Endothelial cell of umbilical vein (primary cell): ENCODE results near the gene SLC22A23. TPM values are rescaled to one million over a fixed set of nuclear protein-coding genes. Genes with fewer than 3 reads are reported as not detected.

Experiments
- BruUV-seq: library from RNA; stranded (reverse); fragments of 400-500 nt; replicated peaks from 2 replicates; lab custom pipeline; 2021; lab: Mats Ljungman, UMichigan
- CTCF ChIA-PET: fragments of 300-600, 350-600 bp; sonication (Branson Sonifier 250); formaldehyde crosslinking; loops from one replicate; lab custom pipeline; 2021; ENCODE audit warnings: antibody characterized with exemption, inconsistent platforms; lab: Charles Lee
- POLR2A ChIA-PET: fragments of 300-600, 350-600 bp; sonication (Branson Sonifier 250); formaldehyde crosslinking; loops from one replicate; lab custom pipeline; 2021; ENCODE audit warnings: antibody characterized with exemption, inconsistent platforms; lab: Charles Lee
- DNase-seq: peaks from one replicate; pipeline ENCODE4 v3.0.0-alpha.2; 2011; ENCODE audit warnings: low read depth, low spot score
- FAIRE-seq: peaks from 2 replicates; lab custom pipeline; 2011; peaks lifted over from hg19 to GRCh38; lab: Jason Lieb, UNC
- H2AFZ ChIP-seq: 2 replicates; pipeline ENCODE4 v1.6.0; 2012; ENCODE audit warnings: low read depth, low read length, control low read depth, inconsistent platforms
- H3K27ac ChIP-seq: 2 replicates; pipeline ENCODE4 v1.5.1; 2011; ENCODE audit warnings: low read depth, mild to moderate bottlenecking, control low read depth, low read length, moderate library complexity; ENCODE audit not compliant: insufficient read depth
- H3K27me3 ChIP-seq, 2 experiments: 2 replicates each; pipeline versions ENCODE4 v1.6.0 to v1.6.1; 2011; ENCODE audit warnings: low read length in 2 of 2, mixed read lengths in 1 of 2; ENCODE audit not compliant: control insufficient read depth in 2 of 2, insufficient read depth in 2 of 2
- H3K36me3 ChIP-seq, 2 experiments: 2 replicates in 1 of 2; 3 replicates in 1 of 2; pipeline ENCODE4 v1.5.1; 2011; ENCODE audit warnings: low read length in 2 of 2, mild to moderate bottlenecking in 1 of 2, moderate library complexity in 1 of 2; ENCODE audit not compliant: control insufficient read depth in 2 of 2, insufficient read depth in 2 of 2; ENCODE audit errors: extremely low read depth in 1 of 2
- H3K4me1 ChIP-seq: 3 replicates; pipeline ENCODE4 v1.5.1; 2011; ENCODE audit warnings: mild to moderate bottlenecking, low read length; ENCODE audit not compliant: control insufficient read depth, insufficient read depth; ENCODE audit errors: extremely low read depth
- H3K4me2 ChIP-seq: 2 replicates; pipeline ENCODE4 v1.6.1; 2011; ENCODE audit warnings: low read length, control low read depth, mixed read lengths; ENCODE audit not compliant: insufficient read depth
- H3K4me3 ChIP-seq, 3 experiments: fragments of 200-600 bp in 1 of 3; sonication (generic), shearing (Covaris generic) in 1 of 3; replicated peaks in 1 of 3; 2 replicates each; pipeline ENCODE4 v1.5.1; 2011 to 2016; ENCODE audit warnings: control low read depth in 3 of 3, low read length in 3 of 3, mild to moderate bottlenecking in 2 of 3, inconsistent platforms in 1 of 3, low read depth in 1 of 3, moderate library complexity in 1 of 3; ENCODE audit not compliant: insufficient read depth in 1 of 3
- H3K79me2 ChIP-seq: 2 replicates; pipeline ENCODE4 v1.6.0; 2012; ENCODE audit warnings: low read length, inconsistent platforms; ENCODE audit not compliant: control insufficient read depth, insufficient read depth
- H3K9ac ChIP-seq: replicated peaks from 2 replicates; pipeline ENCODE3; 2011; ENCODE audit warnings: low read length, control low read depth; ENCODE audit not compliant: insufficient read depth; ENCODE audit errors: extremely low read depth
- H3K9me1 ChIP-seq: replicated peaks from 3 replicates; pipeline ENCODE4 v1.6.0; 2011; ENCODE audit warnings: mild to moderate bottlenecking, low read length; ENCODE audit not compliant: control insufficient read depth, insufficient read depth; ENCODE audit errors: extremely low read depth
- H3K9me3 ChIP-seq: replicated peaks from 2 replicates; pipeline ENCODE4 v1.5.1; 2012; ENCODE audit warnings: low read length, inconsistent platforms; ENCODE audit not compliant: control insufficient read depth, insufficient read depth
- H4K20me1 ChIP-seq: replicated peaks from 2 replicates; pipeline ENCODE3; 2011; ENCODE audit warnings: mild to moderate bottlenecking, low read length; ENCODE audit not compliant: control insufficient read depth, insufficient read depth; ENCODE audit errors: extremely low read depth
- EZH2 ChIP-seq: IDR thresholded peaks from 2 replicates; pipeline ENCODE4 v1.6.1; 2012; ENCODE audit warnings: borderline replicate concordance, low read depth, mild to moderate bottlenecking, moderate library complexity, low read length, inconsistent platforms; ENCODE audit not compliant: severe bottlenecking
- FOS ChIP-seq: IDR thresholded peaks from 2 replicates; pipeline ENCODE4 v1.6.1; 2011; ENCODE audit warnings: mild to moderate bottlenecking, low read length, moderate library complexity, borderline replicate concordance; ENCODE audit not compliant: insufficient read depth
- GATA2 ChIP-seq: IDR thresholded peaks from 2 replicates; pipeline ENCODE4 v1.7.0; 2011; ENCODE audit warnings: low read depth, mild to moderate bottlenecking, moderate library complexity, mixed read lengths, low read length; ENCODE audit not compliant: insufficient read length, insufficient read depth
- JUN ChIP-seq: IDR thresholded peaks from 2 replicates; pipeline ENCODE4 v1.6.1; 2011; ENCODE audit warnings: borderline replicate concordance, low read depth; ENCODE audit not compliant: insufficient read length, insufficient read depth
- MAX ChIP-seq: IDR thresholded peaks from 2 replicates; pipeline ENCODE4 v1.6.1; 2011; ENCODE audit not compliant: insufficient read depth, insufficient read length
- MYC ChIP-seq: IDR thresholded peaks from one replicate; pipeline ENCODE4 v1.6.1; 2011; ENCODE audit warnings: mild to moderate bottlenecking, low read depth, low read length
- POLR2A ChIP-seq: IDR thresholded peaks from 2 replicates; pipeline ENCODE4 v1.6.1; 2012; ENCODE audit warnings: low read depth, mild to moderate bottlenecking, control low read depth, low read length
- POLR2AphosphoS5 ChIP-seq: IDR thresholded peaks from 2 replicates; pipeline ENCODE4 v1.6.1; 2012; ENCODE audit warnings: low read depth, mild to moderate bottlenecking, control low read depth, low read length, moderate library complexity; ENCODE audit not compliant: insufficient read depth
- dilution Hi-C: fragments of 300-500 bp; cut with MboI; formaldehyde crosslinking; loops from one replicate; pipeline ENCODE4 v1.15.0; 2019; ENCODE audit warnings: low sequenced_read_pairs; ENCODE audit not compliant: extremely low pct_ligation_motif_present
- intact Hi-C: fragments of 100-400 bp; cut with micrococcal nuclease; formaldehyde crosslinking; loops from one replicate; pipeline ENCODE4 v1.10.0; 2022
- polyA plus RNA-seq, 4 experiments: library from polyadenylated mRNA; depleted of rRNA in 3 of 4; stranded (reverse) in 3 of 4; unstranded in 1 of 4; fragments of >200 nt; gene quantifications; 2 replicates each; pipeline versions ENCODE4 v1.2.1 to v1.2.3, GENCODE V29; 2011 to 2012; ENCODE audit warnings: missing spikeins in 1 of 4
- total RNA-seq: library from RNA; stranded (reverse); gene quantifications from 2 replicates; pipeline ENCODE4 v1.2.3, GENCODE V29; 2021
- TF ChIP-seq, protein P1 (sequence below), 2 donors: IDR thresholded peaks; 1 replicate in 1 of 2; 2 replicates in 1 of 2; pipeline ENCODE4 v1.5.1; 2011; ENCODE audit warnings: low read length in 2 of 2, mild to moderate bottlenecking in 2 of 2, moderate library complexity in 2 of 2, control low read depth in 1 of 2, inconsistent platforms in 1 of 2, low read depth in 1 of 2; ENCODE audit not compliant: insufficient read depth in 1 of 2; ENCODE audit errors: extremely low read depth in 1 of 2

The SLC22A23 gene
- total and polyA plus RNA-seq, 2 donors (not counting 3 experiments of a cell fraction or from before 2014, with no cell fraction given), result 4.2 to 14.3 TPM

GRCh38 chr6:3333263-3333662 lies 123.6 kb downstream of the SLC22A23 start:
- Histone ChIP-seq H3K79me2 (no peaks in the 10 kb centered on the region), H3K4me1 (peaks cover 8% of the 10 kb centered on the region), H3K4me2 (no peak overlapping the region), H3K27ac (no peak overlapping the region), H3K4me3 (no peak overlapping the region), H2AFZ (no peak overlapping the region), H4K20me1 (no peaks in the 10 kb centered on the region), H3K9ac (no peak overlapping the region), H3K36me3 (no peaks in the 10 kb centered on the region), H3K9me1 (no peaks in the 10 kb centered on the region), H3K27me3 (no peaks in the 10 kb centered on the region), H3K9me3 (no peaks in the 10 kb centered on the region)
- dilution Hi-C loops, result no loop called here
- BruUV-seq, result no TSS peak
- FAIRE-seq (no peak), DNase-seq (no peak)
- intact Hi-C loops, result no loop called here
- TF ChIP-seq FOS (no peak), POLR2A (no peak), GATA2 (no peak), JUN (no peak), MAX (no peak), MYC (no peak), POLR2AphosphoS5 (no peak), EZH2 (no peak)
- TF ChIP-seq, protein P1, sequence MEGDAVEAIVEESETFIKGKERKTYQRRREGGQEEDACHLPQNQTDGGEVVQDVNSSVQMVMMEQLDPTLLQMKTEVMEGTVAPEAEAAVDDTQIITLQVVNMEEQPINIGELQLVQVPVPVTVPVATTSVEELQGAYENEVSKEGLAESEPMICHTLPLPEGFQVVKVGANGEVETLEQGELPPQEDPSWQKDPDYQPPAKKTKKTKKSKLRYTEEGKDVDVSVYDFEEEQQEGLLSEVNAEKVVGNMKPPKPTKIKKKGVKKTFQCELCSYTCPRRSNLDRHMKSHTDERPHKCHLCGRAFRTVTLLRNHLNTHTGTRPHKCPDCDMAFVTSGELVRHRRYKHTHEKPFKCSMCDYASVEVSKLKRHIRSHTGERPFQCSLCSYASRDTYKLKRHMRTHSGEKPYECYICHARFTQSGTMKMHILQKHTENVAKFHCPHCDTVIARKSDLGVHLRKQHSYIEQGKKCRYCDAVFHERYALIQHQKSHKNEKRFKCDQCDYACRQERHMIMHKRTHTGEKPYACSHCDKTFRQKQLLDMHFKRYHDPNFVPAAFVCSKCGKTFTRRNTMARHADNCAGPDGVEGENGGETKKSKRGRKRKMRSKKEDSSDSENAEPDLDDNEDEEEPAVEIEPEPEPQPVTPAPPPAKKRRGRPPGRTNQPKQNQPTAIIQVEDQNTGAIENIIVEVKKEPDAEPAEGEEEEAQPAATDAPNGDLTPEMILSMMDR (IDR thresholded peaks at IDR 0.05; ENCODE audit: extremely low read depth in 1 of 2, insufficient read depth in 1 of 2, low read depth in 1 of 2, low read length in 2 of 2), result no peak
- ChIA-PET CTCF (interaction anchor here (1.5 kb wide), 1 partner anchor 9 kb away, joined by 6 read pairs; no protein-coding TSS in a partner anchor), POLR2A (no interaction called here)
